Neuronal stem cell (in vitro differentiated cells): ENCODE measurements around the gene RAC2.
"Not testable (repeated sequence)": the region's sequence is repeated elsewhere in the genome, so short reads cannot be mapped to it uniquely, and the experiment has no call there.

Experiments used
- DNase-seq: peaks from one replicate; pipeline ENCODE4 v3.0.0-alpha.2; 2013; ENCODE audit warnings: low spot score
- H2AFZ ChIP-seq: one replicate; pipeline ENCODE4 v1.6.1; 2013; ENCODE audit warnings: mild to moderate bottlenecking, low read length, inconsistent platforms
- H2AK5ac ChIP-seq: 2 replicates; pipeline ENCODE4 v1.6.1; 2013; ENCODE audit warnings: low read depth, mild to moderate bottlenecking, inconsistent platforms, low read length, moderate library complexity, mixed read lengths
- H2BK120ac ChIP-seq: 2 replicates; pipeline ENCODE4 v1.6.1; 2013; ENCODE audit warnings: low read depth, mild to moderate bottlenecking, inconsistent platforms, low read length, moderate library complexity, mixed read lengths
- H2BK12ac ChIP-seq: one replicate; pipeline ENCODE4 v1.6.1; 2013; ENCODE audit warnings: low read length, inconsistent platforms
- H2BK15ac ChIP-seq: 2 replicates; pipeline ENCODE4 v1.6.1; 2013; ENCODE audit warnings: mild to moderate bottlenecking, low read length, inconsistent platforms, mixed read lengths
- H2BK5ac ChIP-seq: one replicate; pipeline ENCODE4 v1.6.1; 2013; ENCODE audit warnings: inconsistent platforms, mild to moderate bottlenecking, low read length, moderate library complexity
- H3K14ac ChIP-seq: one replicate; pipeline ENCODE4 v1.6.1; 2013; ENCODE audit warnings: low read length, inconsistent platforms
- H3K18ac ChIP-seq: 2 replicates; pipeline ENCODE4 v1.6.1; 2013; ENCODE audit warnings: low read length, inconsistent platforms
- H3K23ac ChIP-seq: 2 replicates; pipeline ENCODE4 v1.6.1; 2013; ENCODE audit warnings: low read depth, mild to moderate bottlenecking, mixed read lengths, low read length, inconsistent platforms; ENCODE audit not compliant: poor library complexity
- H3K27ac ChIP-seq: replicated peaks from 3 replicates; pipeline ENCODE4 v1.5.1; 2013; ENCODE audit warnings: low read length, inconsistent platforms
- H3K27me3 ChIP-seq, 3 experiments: 2 replicates each; pipeline ENCODE4 v1.6.1; 2013; ENCODE audit warnings: low read length in 3 of 3, mild to moderate bottlenecking in 2 of 3, inconsistent platforms in 1 of 3, low read depth in 1 of 3, mixed read lengths in 1 of 3, moderate library complexity in 1 of 3; ENCODE audit not compliant: control insufficient read depth in 3 of 3, insufficient read depth in 3 of 3
- H3K36me3 ChIP-seq, 2 donors: replicated peaks in 1 of 2; 2 replicates each; pipeline ENCODE4 v1.6.1; 2013; ENCODE audit warnings: low read length in 2 of 2; ENCODE audit not compliant: control insufficient read depth in 2 of 2, insufficient read depth in 2 of 2
- H3K4ac ChIP-seq: 2 replicates; pipeline ENCODE4 v1.6.1; 2013; ENCODE audit warnings: inconsistent platforms, mild to moderate bottlenecking, low read length, moderate library complexity
- H3K4me1 ChIP-seq, 2 donors: 1 replicate in 1 of 2; 2 replicates in 1 of 2; pipeline ENCODE4 v1.6.1; 2013; ENCODE audit warnings: low read length in 2 of 2, low read depth in 1 of 2; ENCODE audit not compliant: control insufficient read depth in 2 of 2, insufficient read depth in 1 of 2
- H3K4me2 ChIP-seq: one replicate; pipeline ENCODE4 v1.6.1; 2013; ENCODE audit warnings: mild to moderate bottlenecking, low read length, inconsistent platforms; ENCODE audit not compliant: insufficient read depth, poor library complexity, severe bottlenecking
- H3K4me3 ChIP-seq, 2 donors: 2 replicates each; pipeline ENCODE4 v1.5.1; 2013; ENCODE audit warnings: low read length in 2 of 2, mild to moderate bottlenecking in 2 of 2, inconsistent platforms in 1 of 2, moderate library complexity in 1 of 2
- H3K79me1 ChIP-seq: one replicate; pipeline ENCODE4 v1.6.1; 2013; ENCODE audit warnings: low read depth, mild to moderate bottlenecking, inconsistent platforms, low read length, moderate library complexity
- H3K9ac ChIP-seq: one replicate; pipeline ENCODE4 v1.6.1; 2013; ENCODE audit warnings: mild to moderate bottlenecking, low read depth, low read length, inconsistent platforms; ENCODE audit not compliant: poor library complexity
- H3K9me3 ChIP-seq, 2 donors: replicated peaks in 1 of 2; 2 replicates each; pipeline versions ENCODE3 to v1.6.1; 2013; ENCODE audit warnings: low read length in 2 of 2, mild to moderate bottlenecking in 2 of 2, inconsistent platforms in 1 of 2, low read depth in 1 of 2, mixed read lengths in 1 of 2, moderate library complexity in 1 of 2; ENCODE audit not compliant: control insufficient read depth in 2 of 2, insufficient read depth in 1 of 2
- H4K8ac ChIP-seq: one replicate; pipeline ENCODE4 v1.6.1; 2013; ENCODE audit warnings: low read depth, mild to moderate bottlenecking, inconsistent platforms, low read length, moderate library complexity
- H4K91ac ChIP-seq: one replicate; pipeline ENCODE4 v1.6.1; 2013; ENCODE audit warnings: low read length, low read depth, mild to moderate bottlenecking, inconsistent platforms; ENCODE audit not compliant: poor library complexity
- WGBS, 2 donors: extraction: QIAGEN DNeasy Blood & Tissue Kit; methylation state at CpG; one replicate each; pipeline ENCODE4 v1.1.7; 2013; ENCODE audit warnings: missing lambda C conversion rate in 2 of 2, mixed read lengths in 1 of 2; ENCODE audit not compliant: insufficient read length in 2 of 2, insufficient replicate concordance in 1 of 2; ENCODE audit errors: extremely low coverage in 2 of 2; 5-methylcytosine and 5-hydroxymethylcytosine counted together

RAC2 gene

DNA sequence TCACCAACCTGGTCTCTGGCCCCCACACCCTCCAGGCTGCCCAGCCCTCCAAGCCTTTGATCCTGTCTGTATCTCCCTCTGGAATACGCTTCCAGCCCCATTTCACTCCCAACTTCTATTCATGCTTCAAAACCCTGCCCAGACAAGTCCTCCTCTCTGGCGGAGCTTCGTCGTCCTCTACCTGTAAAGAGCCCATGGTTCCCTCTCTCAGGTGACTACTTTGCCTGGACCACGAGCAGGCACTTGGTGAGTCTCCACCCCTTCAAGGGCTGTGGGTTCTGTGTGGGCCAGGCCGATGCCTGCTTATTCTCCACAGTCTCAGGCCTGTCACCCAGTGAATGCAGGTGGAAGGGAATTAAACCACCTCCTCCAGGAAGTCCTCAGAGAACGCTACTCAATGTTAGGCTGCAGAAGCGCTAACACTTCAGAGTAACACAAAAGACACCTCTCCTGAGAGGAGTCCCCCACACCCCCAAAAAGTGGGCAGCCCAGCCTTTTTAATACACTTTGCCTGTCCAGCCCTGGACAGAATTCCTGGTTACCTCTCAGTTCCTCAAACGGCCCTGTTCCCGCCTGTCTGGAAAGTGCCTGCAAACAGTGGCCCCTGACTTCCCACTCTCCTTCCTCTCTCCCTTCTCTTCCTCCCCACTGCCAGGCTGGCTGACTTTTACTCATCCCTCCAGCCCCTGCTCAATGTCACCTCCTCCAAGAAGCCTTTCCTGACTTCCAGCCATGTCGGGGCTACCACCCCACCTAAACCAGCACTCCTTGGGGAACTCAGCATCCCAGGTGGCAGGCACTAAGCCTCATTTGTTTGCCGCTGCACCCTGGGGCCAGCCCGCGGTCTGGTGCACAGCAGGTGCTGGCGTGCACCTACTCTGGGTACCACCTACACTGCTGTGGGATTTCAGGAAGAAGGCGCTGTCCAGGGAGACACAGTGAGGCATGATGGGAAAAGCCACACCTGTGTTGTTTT, 9.0 kb downstream of the RAC2 start:
- no CpG with 5 or more reads among the region's 16 CpGs for WGBS, 2 donors
- peaks cover 0 to 50% (median 0%) of the 10 kb centered on the region in 3 experiments for H3K27me3 ChIP-seq
- no peak overlapping the region for H3K27ac ChIP-seq
- no peak overlapping the region for H4K8ac ChIP-seq
- no peak overlapping the region for H3K4me2 ChIP-seq
- H3K4ac ChIP-seq = peak overlapping the region; percentile 72
- H2AFZ ChIP-seq = no peak overlapping the region
- H3K23ac ChIP-seq = peak overlapping the region; percentile 9
- H3K14ac ChIP-seq = peak overlapping the region; percentile 10
- no peaks in the 10 kb centered on the region for H3K79me1 ChIP-seq
- DNase-seq = no peak
- H3K36me3 ChIP-seq = no peaks in the 10 kb centered on the region
- peaks cover 0 to 3% of the 10 kb centered on the region in 2 donors for H3K4me1 ChIP-seq
- peak overlapping the region; percentile 66 for H3K18ac ChIP-seq
- peak overlapping the region; percentile 89 for H2AK5ac ChIP-seq
- no peak overlapping the region for H4K91ac ChIP-seq
- peak overlapping the region in 1 of 2 donors; percentile 7 for H3K4me3 ChIP-seq
- no peak overlapping the region for H3K9ac ChIP-seq
- H2BK120ac ChIP-seq = peak overlapping the region; percentile 69
- H2BK5ac ChIP-seq = peak overlapping the region; percentile 60
- no peak overlapping the region for H2BK12ac ChIP-seq
- no peaks in the 10 kb centered on the region for H3K9me3 ChIP-seq
- peak overlapping the region; percentile 63 for H2BK15ac ChIP-seq

DNA sequence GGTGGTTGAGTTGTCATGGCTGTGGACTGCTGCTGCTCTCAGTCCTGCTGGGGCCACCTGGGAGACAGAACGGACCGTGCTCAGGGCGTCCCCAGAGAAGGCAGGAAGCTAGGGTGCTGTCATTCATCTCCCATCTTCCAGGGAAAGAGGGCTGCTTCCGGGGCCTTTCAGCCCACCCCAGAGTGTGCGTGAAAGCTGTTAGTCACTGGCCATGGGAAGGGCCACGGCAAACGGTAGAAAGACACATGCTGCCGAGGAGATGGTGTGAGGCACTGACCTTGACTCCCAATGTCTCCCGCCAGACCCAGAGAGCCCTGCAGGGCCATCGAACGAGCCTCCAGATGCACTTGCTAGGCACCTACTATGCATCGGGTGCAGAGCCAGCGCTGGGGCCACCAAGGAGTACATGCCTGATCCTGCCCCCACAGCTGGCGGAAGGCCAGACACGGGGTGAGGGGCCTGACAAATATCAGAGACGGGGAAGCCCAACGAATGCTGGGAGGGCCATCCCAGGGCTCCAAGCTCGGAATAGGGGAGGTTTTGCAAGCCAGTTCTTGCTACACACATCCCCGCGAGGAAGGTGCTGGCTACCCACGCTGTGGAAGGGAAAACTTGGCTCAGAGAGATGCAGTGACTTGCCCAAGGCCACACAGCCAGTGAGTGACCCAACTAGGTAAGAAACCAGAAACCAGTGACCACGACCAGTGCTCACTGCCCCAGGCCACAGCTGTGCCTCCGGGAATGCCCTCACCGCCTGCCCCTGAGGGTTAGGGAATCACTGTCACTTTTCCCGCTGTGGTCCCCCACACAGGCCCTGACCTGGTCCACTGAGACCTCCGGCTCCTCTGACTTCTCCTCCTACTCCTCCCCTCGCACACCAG, 10.1 kb downstream of the RAC2 start:
- Histone ChIP-seq H3K4me2 (no peak overlapping the region), H3K36me3 (no peaks in the 10 kb centered on the region), H3K27me3 (peaks cover 0 to 43% (median 0%) of the 10 kb centered on the region in 3 experiments), H3K9me3 (no peaks in the 10 kb centered on the region), H3K79me1 (no peaks in the 10 kb centered on the region), H3K23ac (no peak overlapping the region), H2BK120ac (no peak overlapping the region), H3K4ac (no peak overlapping the region), H3K14ac (peak overlapping the region; percentile 10), H3K18ac (peak overlapping the region; percentile 87), H3K27ac (no peak overlapping the region), H3K4me1 (peaks cover 0 to 3% of the 10 kb centered on the region in 2 donors), H2BK15ac (peak overlapping the region; percentile 86), H3K9ac (peak overlapping the region; percentile 57), H4K8ac (no peak overlapping the region), H2BK12ac (no peak overlapping the region), H2AK5ac (peak overlapping the region; percentile 89), H2AFZ (no peak overlapping the region), H2BK5ac (peak overlapping the region; percentile 60), H3K4me3 (no peak overlapping the region), H4K91ac (no peak overlapping the region)
- no peak for DNase-seq
- no CpG with 5 or more reads among the region's 27 CpGs for WGBS, 2 donors

DNA sequence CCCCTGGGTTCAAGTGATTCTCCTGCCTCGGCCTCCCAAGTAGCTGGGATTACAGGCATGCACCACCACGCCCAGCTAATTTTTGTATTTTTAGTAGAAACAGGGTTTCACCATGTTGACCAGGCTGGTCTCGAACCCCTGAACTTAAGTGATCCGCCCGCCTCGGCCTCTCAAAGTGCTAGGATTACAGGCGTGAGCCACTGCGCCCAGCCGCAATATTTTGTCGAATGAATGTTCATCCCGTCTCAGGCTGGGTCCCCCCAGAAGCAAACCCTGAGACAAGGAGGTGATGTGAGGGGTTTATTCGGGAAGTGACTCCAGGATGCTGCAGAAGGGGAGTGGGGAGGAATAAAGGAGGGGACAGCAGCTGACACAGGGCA, 10.7 kb downstream of the RAC2 start:
- H3K4me3 ChIP-seq, H2BK12ac ChIP-seq, H2BK5ac ChIP-seq, H3K4ac ChIP-seq, H3K4me2 ChIP-seq, H2BK120ac ChIP-seq, H3K27ac ChIP-seq, H4K91ac ChIP-seq, DNase-seq, H3K23ac ChIP-seq, H3K36me3 ChIP-seq, H3K79me1 ChIP-seq, H3K14ac ChIP-seq, H2AFZ ChIP-seq, H3K9me3 ChIP-seq, H3K4me1 ChIP-seq, H4K8ac ChIP-seq: not testable (repeated sequence)
- Histone ChIP-seq H3K27me3 (peaks cover 0 to 45% (median 0%) of the 10 kb centered on the region in 3 experiments), H3K9ac (peak overlapping the region; percentile 57), H2AK5ac (peak overlapping the region; percentile 89), H3K18ac (peak overlapping the region; percentile 87), H2BK15ac (peak overlapping the region; percentile 86)
- WGBS, 2 donors = no CpG with 5 or more reads among the region's 12 CpGs
